Activated T-helper 2 cell treated with anti-CD3 and anti-CD28 coated beads, Interferon-gamma antibody, Interleukin-2, Interleukin-4, amounts not matched to agents 10 μg/mL and 5 μg/mL and 100 μg/mL, durations not matched to agents 14 hours and 24 hours and 36 hours (primary cell): ENCODE data around the gene OLAH. TPM values are rescaled to one million over a fixed set of nuclear protein-coding genes. Genes with fewer than 3 reads are reported as not detected.

Source experiments
- DNase-seq: peaks from one replicate; pipeline ENCODE4 v3.0.0; 2021; ENCODE audit warnings: low spot score
- H3K27ac Mint-ChIP-seq: one replicate; pipeline ENCODE4 v1.8.0; 2021; ENCODE audit warnings: mixed read lengths
- H3K27me3 Mint-ChIP-seq: one replicate; pipeline ENCODE4 v1.8.0; 2021; ENCODE audit warnings: low read depth, mixed read lengths
- H3K36me3 Mint-ChIP-seq: one replicate; pipeline ENCODE4 v1.8.0; 2021; ENCODE audit warnings: low read depth, mixed read lengths
- H3K4me1 Mint-ChIP-seq: one replicate; pipeline ENCODE4 v1.8.0; 2021; ENCODE audit warnings: low read depth, mixed read lengths
- H3K4me3 Mint-ChIP-seq: one replicate; pipeline ENCODE4 v1.8.0; 2021; ENCODE audit warnings: low read depth, mild to moderate bottlenecking, moderate library complexity, mixed read lengths
- H3K9me3 Mint-ChIP-seq: one replicate; pipeline ENCODE4 v1.8.0; 2021; ENCODE audit warnings: mixed read lengths
- intact Hi-C: fragments of 100-400 bp; cut with micrococcal nuclease; formaldehyde crosslinking; loops from one replicate; pipeline ENCODE4 v1.15.1; 2023
- total RNA-seq: library from RNA; stranded (reverse); gene quantifications from 2 replicates; pipeline ENCODE4 v1.2.3, GENCODE V29; 2022

OLAH gene
- total RNA-seq, 1 donor from 2014 or later = not detected

DNA sequence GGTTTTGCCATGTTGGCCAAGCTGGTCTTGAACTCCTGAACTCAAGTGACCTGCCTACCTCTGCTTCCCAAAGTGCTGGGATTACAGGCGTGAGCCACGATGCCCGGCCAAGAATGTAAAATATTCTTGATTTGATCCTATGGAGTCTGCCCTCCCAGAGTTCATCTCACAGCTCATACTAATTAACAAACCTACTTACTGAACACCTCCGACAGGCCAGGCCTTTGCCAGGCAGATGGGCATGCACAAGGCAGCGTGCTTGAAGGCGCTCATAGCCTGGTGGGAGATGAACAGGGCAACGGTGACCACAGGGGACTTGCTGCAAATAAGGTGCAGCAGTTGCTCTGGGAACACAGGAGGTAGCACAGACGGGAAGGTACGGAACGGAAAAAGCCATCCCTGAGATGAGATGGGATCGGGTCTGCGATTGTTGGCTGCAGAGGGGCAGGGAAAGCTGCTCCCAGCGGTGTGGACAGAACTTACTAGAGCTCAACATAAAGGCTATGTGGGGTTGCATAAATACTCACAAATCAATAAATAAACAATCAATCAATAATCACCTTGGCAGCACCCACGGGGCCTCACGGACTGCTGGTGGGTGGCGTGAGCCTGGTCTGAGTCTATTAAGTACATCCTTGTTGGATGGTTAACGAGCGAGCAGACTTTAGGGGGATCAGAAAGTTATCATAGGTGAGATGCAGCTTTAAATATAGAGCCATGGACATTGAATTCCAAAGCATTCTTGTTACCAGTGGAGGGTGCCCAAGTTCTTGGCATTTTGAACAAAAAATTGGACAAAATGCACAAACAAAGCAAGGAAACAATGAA is 40.1 kb downstream of the OLAH start:
- Mint-ChIP-seq H3K27me3 (no peaks in the 10 kb centered on the region), H3K9me3 (no peaks in the 10 kb centered on the region), H3K27ac (no peak overlapping the region), H3K4me1 (no peaks in the 10 kb centered on the region), H3K4me3 (no peak overlapping the region), H3K36me3 (no peaks in the 10 kb centered on the region)
- no peak for DNase-seq
- intact Hi-C loops = no loop called here

DNA sequence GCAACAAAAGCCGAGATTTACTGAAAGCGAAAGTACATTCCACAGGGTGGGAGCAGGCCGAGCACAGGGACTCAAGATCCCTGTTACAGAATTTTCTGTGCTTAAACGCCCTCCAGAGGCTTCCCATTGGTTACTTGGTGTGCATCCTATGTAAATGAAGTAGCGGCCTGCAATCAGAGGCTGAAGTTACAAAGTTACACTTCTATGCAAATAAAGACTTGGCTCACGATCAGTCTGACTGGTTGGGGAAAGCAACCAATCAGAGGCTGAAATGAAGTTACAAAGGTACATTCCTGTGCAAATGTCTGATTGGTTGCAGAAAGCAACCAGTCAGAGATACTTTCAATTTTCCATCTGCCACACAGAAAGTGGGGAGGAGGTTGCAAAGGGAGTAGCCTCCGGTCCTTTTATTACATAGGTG is 40.8 kb downstream of the OLAH start:
- Mint-ChIP-seq H3K27ac (no peak overlapping the region), H3K36me3 (no peaks in the 10 kb centered on the region), H3K4me1 (no peaks in the 10 kb centered on the region), H3K27me3 (no peaks in the 10 kb centered on the region), H3K4me3 (no peak overlapping the region), H3K9me3 (no peaks in the 10 kb centered on the region)
- no peak for DNase-seq
- intact Hi-C loops = no loop called here

DNA sequence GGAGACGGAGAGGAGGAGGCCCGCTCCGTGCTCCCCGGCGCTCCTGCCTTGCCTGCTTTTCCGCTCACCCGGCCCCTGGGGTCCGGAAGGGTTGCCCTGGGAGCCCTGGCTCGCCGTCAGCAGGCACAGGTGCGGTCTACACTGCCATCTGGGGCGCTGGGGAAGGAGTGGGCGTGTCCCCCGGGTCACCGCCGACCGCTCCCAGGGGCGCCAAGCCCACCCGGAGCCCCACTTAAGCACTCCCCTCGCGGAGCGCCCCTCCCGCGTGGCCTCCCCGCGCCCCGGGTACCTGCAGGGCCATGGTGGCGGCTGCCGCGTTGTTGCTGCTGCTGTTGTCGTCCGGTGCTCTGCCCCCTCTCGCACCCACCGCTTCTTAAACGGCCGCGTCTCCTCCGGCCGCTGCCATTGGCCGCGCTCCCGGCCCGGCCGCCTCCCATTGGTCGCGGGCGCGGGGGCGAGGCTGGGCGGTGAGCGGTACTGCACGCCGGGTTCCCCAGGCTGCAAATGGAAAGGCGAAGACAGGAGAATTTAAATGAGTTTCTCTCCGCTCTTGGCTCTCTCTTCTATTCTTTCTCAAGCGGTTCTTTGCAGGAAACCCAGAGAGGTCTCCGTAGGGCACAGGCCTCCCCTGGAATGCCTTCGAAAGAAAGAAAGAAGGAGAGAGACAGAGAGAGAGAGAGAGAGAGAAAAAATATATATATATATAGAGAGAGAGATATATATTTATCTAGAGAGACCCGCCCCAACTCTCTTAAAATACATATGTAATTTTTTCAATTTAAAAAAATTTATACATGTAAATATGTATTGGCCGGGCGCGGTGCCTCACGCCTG is 44.9 kb downstream of the OLAH start, which contains the start of gene ACBD7:
Gene ACBD7, minus strand, starts transcription at position 349 of the 834 bp plus-strand sequence. Its CDS starts 48 bp downstream, at position 301.
- DNase-seq = peak; percentile 79
- Mint-ChIP-seq H3K9me3 (no peaks in the 10 kb centered on the region), H3K4me3 (peak within 1 kb of the TSS; percentile 67), H3K4me1 (no peaks in the 10 kb centered on the region), H3K27ac (no peak within 1 kb of the TSS), H3K36me3 (no peaks in the 10 kb centered on the region), H3K27me3 (peaks cover 7% of the 10 kb centered on the region)
- intact Hi-C loops = loop anchor here (1.0 kb wide), 1 partner anchor 9 kb away; the partner anchor contains the start of gene RPP38

DNA sequence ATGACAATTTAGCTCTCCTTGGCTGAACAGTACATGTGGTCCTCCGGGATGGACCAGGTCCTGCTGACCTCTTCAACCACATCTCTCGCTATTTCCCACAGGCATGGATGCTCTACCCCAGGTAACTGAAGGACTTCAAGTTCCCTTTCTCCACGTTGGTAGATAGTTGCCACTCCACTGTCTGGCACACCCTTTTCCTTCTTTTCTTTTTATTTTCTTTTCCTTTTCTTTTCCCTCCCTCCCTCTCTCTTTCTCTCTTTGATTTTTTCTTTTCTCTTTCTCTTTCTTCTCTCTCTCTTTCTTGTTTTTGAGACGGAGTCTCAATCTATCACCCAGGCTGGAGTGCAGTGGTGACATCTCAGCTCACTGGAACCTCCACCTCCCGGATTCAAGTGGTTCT is 47.7 kb downstream of the OLAH start:
- intact Hi-C loops = no loop called here

DNA sequence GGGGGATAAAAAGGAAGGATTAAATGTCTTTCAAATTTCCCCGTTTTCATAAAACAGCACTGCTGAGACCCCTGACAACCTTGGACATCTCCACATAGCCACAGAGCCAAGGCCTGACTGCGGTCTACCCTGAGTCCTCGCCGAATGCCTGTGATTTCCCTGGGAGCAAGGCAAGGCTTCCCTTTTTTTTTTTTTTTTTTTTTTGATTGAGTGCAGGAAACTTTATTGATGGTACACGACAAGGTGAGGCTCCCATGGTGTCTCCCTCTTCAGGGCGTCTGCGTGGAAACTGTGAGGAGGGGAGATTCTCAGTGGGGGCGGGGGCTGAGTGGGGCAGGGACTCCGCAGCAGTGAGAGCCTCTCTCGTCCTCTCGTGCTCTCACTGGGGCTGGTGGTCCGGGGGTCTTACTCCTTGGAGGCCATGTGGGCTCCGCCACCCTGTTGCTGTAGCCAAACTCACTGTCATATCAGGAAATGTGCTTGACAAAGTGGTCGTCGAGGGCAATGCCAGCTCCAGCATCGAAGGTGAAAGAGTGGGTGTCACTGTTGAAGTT is 49.2 kb downstream of the OLAH start:
- Mint-ChIP-seq H3K9me3 (no peaks in the 10 kb centered on the region), H3K4me1 (peaks cover 5% of the 10 kb centered on the region), H3K4me3 (no peak overlapping the region), H3K36me3 (peaks cover 5% of the 10 kb centered on the region), H3K27me3 (peaks cover 9% of the 10 kb centered on the region), H3K27ac (no peak overlapping the region)
- intact Hi-C loops = no loop called here
- DNase-seq = no peak

More for the DNA sequence above, 47.7 kb downstream of the OLAH start:
- no peaks in the 10 kb centered on the region for H3K9me3 Mint-ChIP-seq
- H3K4me1 Mint-ChIP-seq = peaks cover 1% of the 10 kb centered on the region
- DNase-seq = no peak
- H3K4me3 Mint-ChIP-seq = no peak overlapping the region
- peaks cover 9% of the 10 kb centered on the region for H3K27me3 Mint-ChIP-seq
- no peak overlapping the region for H3K27ac Mint-ChIP-seq
- no peaks in the 10 kb centered on the region for H3K36me3 Mint-ChIP-seq

DNA sequence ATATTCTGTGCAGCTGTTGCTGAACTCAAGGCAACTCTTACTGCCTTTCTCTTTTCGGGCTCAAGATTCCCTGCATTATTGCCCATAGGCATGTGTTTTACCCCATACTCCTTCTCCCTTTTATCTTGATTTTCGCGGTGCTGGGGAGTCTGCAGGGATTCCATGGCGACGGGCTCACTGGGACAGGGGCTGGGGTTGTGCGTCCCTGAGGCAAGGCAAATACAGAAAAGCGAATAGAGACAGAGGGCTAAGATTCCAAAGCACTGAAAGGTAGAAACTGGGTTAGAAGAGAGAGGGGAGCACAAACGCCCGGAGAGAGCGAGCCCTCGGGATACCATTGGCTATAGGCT is 52.9 kb downstream of the OLAH start:
- DNase-seq = no peak
- Mint-ChIP-seq H3K4me1 (peaks cover 21% of the 10 kb centered on the region), H3K36me3 (peaks cover 24% of the 10 kb centered on the region), H3K9me3 (no peaks in the 10 kb centered on the region), H3K4me3 (peak overlapping the region; percentile 95), H3K27ac (peak overlapping the region; percentile 98), H3K27me3 (peaks cover 5% of the 10 kb centered on the region)
- intact Hi-C loops = loop anchor here (1.0 kb wide), 6 partner anchors 8 to 142 kb away; partner anchors contain the start of genes ACBD7, DCLRE1C and MEIG1

DNA sequence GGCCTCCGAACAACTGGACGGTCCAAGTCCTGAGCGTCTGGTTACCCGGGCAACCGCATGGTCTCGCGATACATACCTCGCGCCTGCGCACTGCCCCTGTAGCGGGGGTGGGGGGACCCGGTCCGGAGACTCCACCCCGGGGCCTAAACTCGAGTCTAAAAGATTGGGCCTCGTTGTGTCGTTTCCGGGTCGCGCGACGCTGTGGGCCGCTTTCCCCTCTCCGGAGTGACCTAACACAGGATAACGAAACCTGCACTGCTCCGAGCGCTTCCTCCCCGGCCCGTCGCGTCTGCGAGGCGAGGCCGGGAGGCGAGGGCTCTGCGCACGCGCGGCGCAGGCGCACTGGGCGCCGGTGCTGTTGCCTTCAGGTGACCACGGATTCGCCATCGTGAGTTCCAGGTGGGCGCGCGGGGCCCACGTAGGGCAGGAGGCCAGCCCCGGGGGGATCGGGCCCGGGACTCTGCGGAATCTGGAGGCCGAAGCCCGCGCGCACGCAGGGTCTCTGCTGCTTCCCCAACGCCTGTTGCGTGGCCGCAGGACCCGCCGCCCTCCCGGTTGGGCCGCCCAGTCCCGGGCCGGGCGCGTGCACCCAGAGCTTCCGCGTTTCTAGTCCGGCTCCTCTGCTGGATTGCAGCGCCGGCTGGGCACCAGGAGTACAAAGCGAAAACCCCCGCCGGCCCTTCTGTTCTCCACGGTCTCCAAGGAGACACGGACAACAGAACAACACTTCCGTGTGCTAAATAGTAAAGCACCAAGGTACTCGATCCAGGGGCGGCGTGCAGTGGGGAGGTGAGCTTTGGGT is 53.5 kb downstream of the OLAH start, which contains the start of gene RPP38:
Gene RPP38, plus strand, starts transcription at position 345 of the 802 bp plus-strand sequence. CDS start 5,960 bp downstream, outside the sequence.
- peak; percentile 91 for DNase-seq
- no peaks in the 10 kb centered on the region for H3K9me3 Mint-ChIP-seq
- H3K27me3 Mint-ChIP-seq = peaks cover 3% of the 10 kb centered on the region
- peak within 1 kb of the TSS; percentile 98 for H3K27ac Mint-ChIP-seq
- H3K36me3 Mint-ChIP-seq = peaks cover 30% of the 10 kb centered on the region
- intact Hi-C loops = loop anchor here (1.0 kb wide), 6 partner anchors 9 to 143 kb away; partner anchors contain the start of genes ACBD7, DCLRE1C and MEIG1
- H3K4me3 Mint-ChIP-seq = peak within 1 kb of the TSS; percentile 95
- H3K4me1 Mint-ChIP-seq = peaks cover 21% of the 10 kb centered on the region

DNA sequence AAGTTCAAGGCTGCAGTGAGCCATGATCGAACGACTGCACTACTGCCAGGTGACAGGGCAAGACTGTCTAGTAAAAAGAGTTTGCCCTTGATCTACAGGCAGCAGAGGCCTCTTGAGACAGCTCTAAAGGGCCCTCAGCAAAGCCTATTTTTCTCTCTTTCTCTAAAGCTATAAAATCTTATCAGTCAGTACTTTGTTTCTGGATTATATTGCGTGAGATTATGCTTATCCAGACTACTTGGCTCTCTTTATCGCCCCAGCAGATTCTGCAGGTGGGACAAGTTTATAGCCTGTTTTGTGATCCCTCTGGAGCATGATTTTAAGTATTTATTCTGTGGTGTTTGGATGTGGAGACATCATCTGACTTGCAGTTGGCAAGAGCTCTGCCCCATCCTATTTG is 56.1 kb downstream of the OLAH start:
- H3K27ac Mint-ChIP-seq = peak overlapping the region; percentile 55
- no peaks in the 10 kb centered on the region for H3K9me3 Mint-ChIP-seq
- H3K36me3 Mint-ChIP-seq = peaks cover 53% of the 10 kb centered on the region
- no peak for DNase-seq
- peak overlapping the region; percentile 51 for H3K4me3 Mint-ChIP-seq
- H3K4me1 Mint-ChIP-seq = peaks cover 21% of the 10 kb centered on the region
- H3K27me3 Mint-ChIP-seq = peaks cover 2% of the 10 kb centered on the region
- intact Hi-C loops = no loop called here

DNA sequence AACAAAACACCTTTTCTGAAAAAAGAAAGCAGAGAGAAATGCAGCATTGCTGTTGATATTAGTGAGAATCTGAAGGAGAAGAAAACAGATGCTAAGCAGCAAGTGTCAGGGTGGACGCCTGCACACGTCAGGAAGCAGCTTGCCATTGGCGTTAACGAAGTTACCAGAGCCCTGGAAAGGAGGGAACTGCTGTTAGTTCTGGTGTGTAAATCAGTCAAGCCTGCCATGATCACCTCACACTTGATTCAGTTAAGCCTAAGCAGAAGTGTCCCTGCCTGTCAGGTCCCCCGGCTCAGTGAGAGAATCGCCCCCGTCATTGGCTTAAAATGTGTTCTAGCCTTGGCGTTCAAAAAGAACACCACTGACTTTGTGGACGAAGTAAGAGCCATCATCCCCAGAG is 59.8 kb downstream of the OLAH start:
- Mint-ChIP-seq H3K4me3 (no peak overlapping the region), H3K36me3 (peaks cover 69% of the 10 kb centered on the region), H3K4me1 (peaks cover 22% of the 10 kb centered on the region), H3K27ac (peak overlapping the region; percentile 7), H3K9me3 (no peaks in the 10 kb centered on the region), H3K27me3 (no peaks in the 10 kb centered on the region)
- DNase-seq = no peak
- intact Hi-C loops = no loop called here

DNA sequence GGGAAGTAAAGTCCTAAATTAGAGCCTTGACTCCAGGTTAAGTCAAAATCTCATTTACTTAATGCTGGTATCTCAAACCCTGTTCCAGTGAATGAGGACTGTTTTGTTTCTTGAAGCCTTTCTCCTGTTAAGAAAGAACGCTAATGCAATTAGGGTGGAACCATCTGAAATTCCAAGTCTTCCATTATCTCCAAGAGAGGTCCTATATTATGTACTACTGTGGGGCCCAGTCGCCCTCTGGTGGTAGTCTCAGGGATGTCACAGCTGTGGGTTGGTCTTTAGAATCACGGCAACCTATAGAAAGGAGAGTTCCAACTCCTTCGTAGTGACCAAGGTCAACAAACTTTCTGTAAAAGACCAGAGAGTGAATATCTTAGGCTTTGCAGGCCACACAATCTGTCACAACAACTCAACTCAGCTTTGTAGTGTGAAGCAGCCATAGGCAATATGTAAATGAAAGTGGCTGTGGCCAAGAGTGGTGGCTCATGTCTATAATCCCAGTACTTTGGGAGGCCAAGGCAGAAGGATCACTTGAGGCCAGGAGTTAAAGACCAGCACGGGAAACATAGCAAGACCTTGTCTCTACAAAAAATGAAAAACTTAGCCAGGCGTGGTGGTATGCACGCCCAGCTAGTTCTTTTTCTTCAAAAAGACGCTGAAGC is 62.7 kb downstream of the OLAH start:
- H3K27me3 Mint-ChIP-seq = no peaks in the 10 kb centered on the region
- peaks cover 65% of the 10 kb centered on the region for H3K36me3 Mint-ChIP-seq
- H3K4me1 Mint-ChIP-seq = peaks cover 6% of the 10 kb centered on the region
- intact Hi-C loops = loop anchor here (1.0 kb wide), 1 partner anchor 115 kb away; no protein-coding TSS in a partner anchor
- no peak overlapping the region for H3K4me3 Mint-ChIP-seq
- peak; percentile 48 for DNase-seq
- H3K27ac Mint-ChIP-seq = peak overlapping the region; percentile 28
- no peaks in the 10 kb centered on the region for H3K9me3 Mint-ChIP-seq

DNA sequence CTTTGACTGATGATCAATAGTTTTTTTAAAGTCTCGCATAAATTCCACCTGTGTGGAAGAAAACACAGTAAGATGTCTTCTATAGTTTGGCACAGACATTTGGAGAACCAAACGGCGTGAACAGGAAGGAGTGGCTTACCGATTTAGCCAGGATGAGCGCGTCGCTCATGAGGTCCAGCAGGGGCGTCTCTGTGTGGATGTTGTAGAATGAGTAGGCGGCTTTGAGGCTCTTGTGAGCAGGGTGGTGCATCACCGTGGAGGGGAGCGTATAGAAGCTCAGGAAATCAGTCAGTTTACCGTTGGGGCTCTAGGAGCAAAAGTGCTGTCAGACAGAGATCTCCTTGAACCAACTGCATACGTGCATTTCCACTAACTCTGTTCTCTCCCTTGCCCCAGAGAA is 68.9 kb downstream of the OLAH start:
- peaks cover 39% of the 10 kb centered on the region for H3K36me3 Mint-ChIP-seq
- no peak for DNase-seq
- intact Hi-C loops = no loop called here

More for the DNA sequence above, 68.9 kb downstream of the OLAH start:
- H3K9me3 Mint-ChIP-seq = no peaks in the 10 kb centered on the region
- H3K27me3 Mint-ChIP-seq = no peaks in the 10 kb centered on the region
- no peak overlapping the region for H3K4me3 Mint-ChIP-seq
- H3K4me1 Mint-ChIP-seq = peaks cover 10% of the 10 kb centered on the region
- H3K27ac Mint-ChIP-seq = peak overlapping the region; percentile 3
